Panc1 (cell line): ENCODE data around the gene ATOSB. TPM values are rescaled to one million over a fixed set of nuclear protein-coding genes. Genes with fewer than 3 reads are reported as not detected.

Source experiments
- ATAC-seq: fragments of 200-7000 bp; cut with Tn5 transposase; 2 replicates; pipeline ENCODE4 v1.9.1; 2020; ENCODE audit warnings: mild to moderate bottlenecking, moderate library complexity
- BruUV-seq: library from RNA; stranded (reverse); fragments of 400-500 nt; replicated peaks from 2 replicates; lab custom pipeline; 2021; lab: Mats Ljungman, UMichigan
- CTCF ChIA-PET: fragments of 300-600 bp; sonication (Branson Sonifier 250); formaldehyde crosslinking; loops from one replicate; lab custom pipeline; 2022; ENCODE audit warnings: antibody characterized with exemption; lab: Charles Lee
- POLR2A ChIA-PET: fragments of 300-600 bp; sonication (Branson Sonifier 250); formaldehyde crosslinking; loops from one replicate; lab custom pipeline; 2022; ENCODE audit warnings: antibody characterized with exemption; lab: Charles Lee
- DNase-seq: peaks from one replicate; pipeline ENCODE4 v3.0.0-alpha.2; 2010; ENCODE audit warnings: low read depth, low spot score
- H3K27ac ChIP-seq: 2 replicates; pipeline ENCODE4 v1.5.1; 2011; ENCODE audit warnings: mild to moderate bottlenecking, low read length, inconsistent platforms
- H3K27me3 ChIP-seq: fragments of 200-500 bp; sonication (Bioruptor generic); 2 replicates; pipeline ENCODE4 v1.6.0; 2014; ENCODE audit warnings: low read length, inconsistent platforms; ENCODE audit not compliant: control insufficient read depth, insufficient read depth
- H3K36me3 ChIP-seq: fragments of 200-500 bp; sonication (Bioruptor generic); 2 replicates; pipeline ENCODE4 v1.5.1; 2014; ENCODE audit warnings: inconsistent platforms, mild to moderate bottlenecking, low read length, moderate library complexity; ENCODE audit not compliant: control insufficient read depth, insufficient read depth
- H3K4me1 ChIP-seq: 2 replicates; pipeline ENCODE4 v1.5.1; 2011; ENCODE audit warnings: inconsistent platforms, mild to moderate bottlenecking, low read length, moderate library complexity; ENCODE audit not compliant: control insufficient read depth, insufficient read depth
- H3K4me3 ChIP-seq, 2 experiments: 2 replicates each; pipeline ENCODE4 v1.5.1; 2011 to 2012; ENCODE audit warnings: low read depth in 2 of 2, low read length in 2 of 2, mild to moderate bottlenecking in 2 of 2, inconsistent platforms in 1 of 2, moderate library complexity in 1 of 2
- H3K9me3 ChIP-seq: fragments of 200-500 bp; sonication (Bioruptor generic); 2 replicates; pipeline ENCODE4 v1.5.1; 2014; ENCODE audit warnings: low read depth, mild to moderate bottlenecking, inconsistent platforms, low read length, moderate library complexity; ENCODE audit not compliant: control insufficient read depth, insufficient read depth
- CTCF ChIP-seq: fragments of 450-650 bp; IDR thresholded peaks from 2 replicates; pipeline ENCODE4 v1.5.1; 2017; ENCODE audit warnings: mild to moderate bottlenecking
- POLR2AphosphoS5 ChIP-seq: IDR thresholded peaks from 2 replicates; pipeline ENCODE4 v1.6.1; 2012; ENCODE audit warnings: mild to moderate bottlenecking, low read depth, low read length, moderate library complexity
- REST ChIP-seq, 2 experiments: IDR thresholded peaks; 2 replicates each; pipeline ENCODE4 v1.6.1; 2011 to 2012; ENCODE audit warnings: low read depth in 2 of 2, control low read depth in 1 of 2, low read length in 1 of 2, mild to moderate bottlenecking in 1 of 2, moderate library complexity in 1 of 2; ENCODE audit not compliant: insufficient read depth in 1 of 2
- SIN3A ChIP-seq: IDR thresholded peaks from 2 replicates; pipeline ENCODE4 v1.6.1; 2012; ENCODE audit warnings: low read depth, mild to moderate bottlenecking, low read length, moderate library complexity, borderline replicate concordance; ENCODE audit not compliant: insufficient read depth
- TCF7L2 ChIP-seq: IDR thresholded peaks from 2 replicates; pipeline ENCODE4 v1.6.1; 2011; ENCODE audit warnings: mild to moderate bottlenecking, low read depth, low read length, inconsistent platforms
- in situ Hi-C: cut with HindIII; loops from 2 replicates; pipeline ENCODE4 v1.10.0; 2016; ENCODE audit warnings: low sequenced_read_pairs, low pct_unique_long_range_greater_than_20kb
- intact Hi-C: fragments of 100-400 bp; cut with micrococcal nuclease; formaldehyde crosslinking; loops from one replicate; pipeline ENCODE4 v1.10.0; 2022; ENCODE audit not compliant: unreplicated experiment
- total RNA-seq: library from RNA; stranded (reverse); gene quantifications from one replicate; pipeline ENCODE4 v1.2.1, GENCODE V29; 2021; ENCODE audit not compliant: unreplicated experiment

The ATOSB gene
- total RNA-seq, 1 experiment from 2014 or later: 23.6 TPM

GRCh38 chr9:35096035-35096849, 19.4 kb downstream of the ATOSB start, which contains the start of gene PIGO:
TSS of gene PIGO (minus strand) at chr9:35096591. CDS start at chr9:35095565, 1,026 bp downstream.
- POLR2A ChIA-PET: no interaction called here
- in situ Hi-C loops: no loop called here
- peaks cover 7% of the 10 kb centered on the region for H3K4me1 ChIP-seq
- H3K9me3 ChIP-seq: no peaks in the 10 kb centered on the region
- CTCF ChIA-PET: interaction anchor here (0.7 kb wide), 1 partner anchor 16 kb away, joined by 4 read pairs; the partner anchor contains the start of gene FANCG
- DNase-seq: no peak
- no peaks in the 10 kb centered on the region for H3K36me3 ChIP-seq
- no peaks in the 10 kb centered on the region for H3K27me3 ChIP-seq
- no peak for TF ChIP-seq TCF7L2
- peak; percentile 90 for TF ChIP-seq POLR2AphosphoS5
- no peak for TF ChIP-seq CTCF
- TF ChIP-seq SIN3A: peak; percentile 92; the same call in 1 of the 2 replicates
- no peak for TF ChIP-seq REST (IDR thresholded peaks at IDR 0.05; ENCODE audit: insufficient read depth in 1 of 2, low read depth in 2 of 2, low read length in 1 of 2)
- peak; percentile 96 for ATAC-seq
- intact Hi-C loops: loop anchor here (1.0 kb wide), 1 partner anchor 197 kb away; no protein-coding TSS in a partner anchor
- peak within 1 kb of the TSS; percentile 78 to 91 for H3K4me3 ChIP-seq
- BruUV-seq: no TSS peak
- peak within 1 kb of the TSS; percentile 93 for H3K27ac ChIP-seq

- DNase-seq (no peak), ATAC-seq (no peak)
- H3K36me3 ChIP-seq: no peaks in the 10 kb centered on the region
- no peaks in the 10 kb centered on the region for H3K9me3 ChIP-seq
- no peaks in the 10 kb centered on the region for H3K27me3 ChIP-seq
- in situ Hi-C loops: no loop called here
- intact Hi-C loops: no loop called here
- no TSS peak for BruUV-seq
- no peak overlapping the region for H3K27ac ChIP-seq
- TF ChIP-seq TCF7L2 (no peak), SIN3A (no peak), REST (IDR thresholded peaks at IDR 0.05; ENCODE audit: insufficient read depth in 1 of 2, low read depth in 2 of 2, low read length in 1 of 2) (no peak), POLR2AphosphoS5 (no peak), CTCF (no peak)
- CTCF ChIA-PET: no interaction called here
- peaks cover 3% of the 10 kb centered on the region; the same call in 1 of the 2 replicates for H3K4me1 ChIP-seq
- no peak overlapping the region for H3K4me3 ChIP-seq
- POLR2A ChIA-PET: interaction anchor here (1.3 kb wide), 1 partner anchor 11 kb away, joined by 6 read pairs; the partner anchor contains the start of gene FANCG
These were observed 24.1 kb downstream of the ATOSB start for GRCh38 chr9:35091536-35091935.
